H9 (cell line): ENCODE data around the gene FBP2. TPM values are rescaled to one million over a fixed set of nuclear protein-coding genes. Genes with fewer than 3 reads are reported as not detected.

ENCODE experiments used
- DNase-seq: peaks from one replicate; pipeline ENCODE4 v3.0.0-alpha.2; 2017
- H2AFZ ChIP-seq: one replicate; pipeline ENCODE4 v1.6.1; 2013; ENCODE audit warnings: mild to moderate bottlenecking, low read length, control low read depth, moderate library complexity
- H2AK5ac ChIP-seq: 2 replicates; pipeline ENCODE4 v1.6.1; 2013; ENCODE audit warnings: low read length, control low read depth, mixed read lengths; ENCODE audit not compliant: insufficient read length
- H2BK120ac ChIP-seq: one replicate; pipeline ENCODE4 v1.6.1; 2013; ENCODE audit warnings: low read depth, mild to moderate bottlenecking, low read length, control low read depth, inconsistent platforms; ENCODE audit not compliant: poor library complexity, severe bottlenecking
- H2BK12ac ChIP-seq: 2 replicates; pipeline ENCODE4 v1.6.1; 2013; ENCODE audit warnings: low read length, control low read depth, mixed read lengths, low read depth; ENCODE audit not compliant: insufficient read length
- H2BK15ac ChIP-seq: 2 replicates; pipeline ENCODE4 v1.6.1; 2013; ENCODE audit warnings: low read depth, low read length, control low read depth
- H2BK20ac ChIP-seq: one replicate; pipeline ENCODE4 v1.6.1; 2013; ENCODE audit warnings: low read depth, mild to moderate bottlenecking, low read length, control low read depth, inconsistent platforms; ENCODE audit not compliant: poor library complexity, severe bottlenecking
- H2BK5ac ChIP-seq: 2 replicates; pipeline ENCODE4 v1.6.1; 2013; ENCODE audit warnings: low read length, control low read depth, mixed read lengths; ENCODE audit not compliant: insufficient read length
- H3K14ac ChIP-seq: 2 replicates; pipeline ENCODE4 v1.6.1; 2013; ENCODE audit warnings: low read length, control low read depth; ENCODE audit not compliant: insufficient read depth
- H3K18ac ChIP-seq: 2 replicates; pipeline ENCODE4 v1.6.1; 2013; ENCODE audit warnings: low read depth, mild to moderate bottlenecking, mixed read lengths, low read length, control low read depth; ENCODE audit not compliant: insufficient read length
- H3K23ac ChIP-seq: 2 replicates; pipeline ENCODE4 v1.6.1; 2013; ENCODE audit warnings: low read length, control low read depth, mixed read lengths, low read depth; ENCODE audit not compliant: insufficient read length
- H3K23me2 ChIP-seq: 2 replicates; pipeline ENCODE4 v1.6.1; 2013; ENCODE audit warnings: low read depth, mild to moderate bottlenecking, mixed read lengths, low read length, control low read depth; ENCODE audit not compliant: insufficient read length, poor library complexity, severe bottlenecking
- H3K27ac ChIP-seq: 2 replicates; pipeline ENCODE4 v1.5.1; 2013; ENCODE audit warnings: low read length, control low read depth, mixed read lengths, low read depth; ENCODE audit not compliant: insufficient read length
- H3K27me3 ChIP-seq: 2 replicates; pipeline ENCODE4 v1.6.1; 2013; ENCODE audit warnings: low read length, control low read depth, inconsistent platforms; ENCODE audit not compliant: insufficient read depth
- H3K4ac ChIP-seq: 2 replicates; pipeline ENCODE4 v1.6.1; 2013; ENCODE audit warnings: low read depth, mild to moderate bottlenecking, control low read depth, inconsistent platforms, low read length, moderate library complexity
- H3K4me1 ChIP-seq: 2 replicates; pipeline ENCODE4 v1.6.1; 2013; ENCODE audit warnings: low read length, control low read depth, inconsistent platforms; ENCODE audit not compliant: insufficient read depth
- H3K4me2 ChIP-seq: 2 replicates; pipeline ENCODE4 v1.6.1; 2013; ENCODE audit warnings: low read length, control low read depth, mixed read lengths; ENCODE audit not compliant: insufficient read length, insufficient read depth
- H3K56ac ChIP-seq: 2 replicates; pipeline ENCODE4 v1.6.1; 2013; ENCODE audit warnings: low read depth, mild to moderate bottlenecking, mixed read lengths, low read length, control low read depth; ENCODE audit not compliant: insufficient read length
- H3K79me1 ChIP-seq: 2 replicates; pipeline ENCODE4 v1.6.1; 2013; ENCODE audit warnings: low read depth, mild to moderate bottlenecking, moderate library complexity, low read length, control low read depth, inconsistent platforms; ENCODE audit not compliant: insufficient read depth, poor library complexity, severe bottlenecking
- H3K79me2 ChIP-seq: 2 replicates; pipeline ENCODE4 v1.6.1; 2013; ENCODE audit warnings: low read length, control low read depth, inconsistent platforms; ENCODE audit not compliant: insufficient read depth
- H3K9ac ChIP-seq: 2 replicates; pipeline ENCODE4 v1.6.1; 2013; ENCODE audit warnings: low read length, control low read depth, mixed read lengths; ENCODE audit not compliant: insufficient read length; ENCODE audit errors: extremely low read depth
- H3K9me3 ChIP-seq: one replicate; pipeline ENCODE4 v1.6.1; 2013; ENCODE audit warnings: low read depth, low read length, inconsistent platforms; ENCODE audit not compliant: control insufficient read depth
- H3T11ph ChIP-seq: one replicate; pipeline ENCODE4 v1.6.1; 2013; ENCODE audit warnings: mild to moderate bottlenecking, low read length, control low read depth, inconsistent platforms
- H4K20me1 ChIP-seq: one replicate; pipeline ENCODE4 v1.6.1; 2013; ENCODE audit not compliant: control insufficient read depth, insufficient read length, insufficient read depth
- H4K5ac ChIP-seq: 2 replicates; pipeline ENCODE4 v1.6.1; 2013; ENCODE audit warnings: low read depth, mild to moderate bottlenecking, mixed read lengths, low read length, control low read depth; ENCODE audit not compliant: insufficient read length
- H4K8ac ChIP-seq: replicated peaks from 2 replicates; pipeline ENCODE4 v1.6.1; 2013; ENCODE audit warnings: low read length, control low read depth, mixed read lengths, low read depth; ENCODE audit not compliant: insufficient read length
- H4K91ac ChIP-seq: 2 replicates; pipeline ENCODE4 v1.6.1; 2013; ENCODE audit warnings: low read depth, mild to moderate bottlenecking, moderate library complexity, mixed read lengths, low read length, control low read depth; ENCODE audit not compliant: insufficient read length
- H3K27ac Mint-ChIP-seq, 3 experiments: 2 replicates in 2 of 3; 3 replicates in 1 of 3; pipeline ENCODE4 v1.8.0; 2020 to 2021; ENCODE audit warnings: mixed read lengths in 3 of 3, mild to moderate bottlenecking in 1 of 3, moderate library complexity in 1 of 3
- H3K27me3 Mint-ChIP-seq: 2 replicates; pipeline ENCODE4 v1.8.0; 2021; ENCODE audit warnings: low read depth, mild to moderate bottlenecking, moderate library complexity, mixed read lengths
- H3K36me3 Mint-ChIP-seq, 3 experiments: 2 replicates in 2 of 3; 3 replicates in 1 of 3; pipeline ENCODE4 v1.8.0; 2020 to 2021; ENCODE audit warnings: low read depth in 3 of 3, mixed read lengths in 3 of 3; ENCODE audit not compliant: insufficient read depth in 1 of 3
- H3K4me1 Mint-ChIP-seq, 2 experiments: 2 replicates each; pipeline ENCODE4 v1.8.0; 2020; ENCODE audit warnings: mixed read lengths in 2 of 2
- H3K4me3 Mint-ChIP-seq, 2 experiments: 2 replicates in 1 of 2; 3 replicates in 1 of 2; pipeline ENCODE4 v1.8.0; 2020 to 2021; ENCODE audit warnings: mild to moderate bottlenecking in 2 of 2, mixed read lengths in 2 of 2, moderate library complexity in 1 of 2
- H3K9me3 Mint-ChIP-seq, 2 experiments: 2 replicates in 1 of 2; 3 replicates in 1 of 2; pipeline ENCODE4 v1.8.0; 2020; ENCODE audit warnings: mild to moderate bottlenecking in 2 of 2, mixed read lengths in 2 of 2, moderate library complexity in 1 of 2
- CTCF ChIP-seq: fragments of 200-600 bp; sonication (generic); conservative IDR thresholded peaks from 3 replicates; pipeline ENCODE4 v1.8.0; 2021; ENCODE audit warnings: antibody characterized with exemption, mild to moderate bottlenecking
- WGBS: extraction: QIAGEN DNeasy Blood & Tissue Kit; methylation state at CpG from one replicate; pipeline ENCODE4 v1.1.7; 2013; ENCODE audit warnings: missing lambda C conversion rate, low lambda C conversion rate, mixed read lengths; ENCODE audit not compliant: insufficient read length; ENCODE audit errors: extremely low coverage; 5-methylcytosine and 5-hydroxymethylcytosine counted together
- total RNA-seq: library from RNA; stranded (reverse); gene quantifications from 2 replicates; pipeline ENCODE4 v1.2.1, GENCODE V29; 2021

FBP2 gene
- total RNA-seq, 1 experiment from 2014 or later = not detected

- H4K20me1 ChIP-seq = no peaks in the 10 kb centered on the region
- H3K36me3 Mint-ChIP-seq = no peaks in the 10 kb centered on the region
Observed at GRCh38 chr9:94577571-94577970, 16.1 kb downstream of the FBP2 start.

More at GRCh38 chr9:94577571-94577970, 16.1 kb downstream of the FBP2 start:
- H2AK5ac ChIP-seq = no peak overlapping the region
- no peak overlapping the region for H3K23ac ChIP-seq
- no peak overlapping the region for H3K9ac ChIP-seq
- H3K27ac ChIP-seq = no peak overlapping the region
- H3K4me1 ChIP-seq = no peaks in the 10 kb centered on the region
- no CpG with 5 or more reads among the region's 2 CpGs for WGBS
- no peak overlapping the region for H3K18ac ChIP-seq
- H3K4ac ChIP-seq = no peak overlapping the region
- Mint-ChIP-seq H3K4me1 (no peaks in the 10 kb centered on the region), H3K27me3 (peaks cover 1% of the 10 kb centered on the region; the same call in 1 of the 2 replicates), H3K9me3 (peaks cover 3 to 4% of the 10 kb centered on the region in 2 experiments; a peak in 3 of 5 replicates), H3K4me3 (no peak overlapping the region), H3K27ac (no peak overlapping the region)
- no peak overlapping the region for H3K14ac ChIP-seq
- H3K4me2 ChIP-seq = no peak overlapping the region
- H2BK20ac ChIP-seq = no peak overlapping the region
- no peak overlapping the region for H2BK15ac ChIP-seq
- DNase-seq = no peak
- no peak overlapping the region for H4K8ac ChIP-seq
- no peaks in the 10 kb centered on the region for H3K79me1 ChIP-seq
- no peaks in the 10 kb centered on the region for H3K79me2 ChIP-seq
- H4K5ac ChIP-seq = no peak overlapping the region
- H4K91ac ChIP-seq = no peak overlapping the region
- H2BK5ac ChIP-seq = no peak overlapping the region
- H2AFZ ChIP-seq = no peak overlapping the region
- H2BK12ac ChIP-seq = no peak overlapping the region
- no peak overlapping the region for H3K56ac ChIP-seq
- H2BK120ac ChIP-seq = no peak overlapping the region
- H3K23me2 ChIP-seq = no peaks in the 10 kb centered on the region
- no peaks in the 10 kb centered on the region for H3K9me3 ChIP-seq
- no peaks in the 10 kb centered on the region for H3K27me3 ChIP-seq
- H3T11ph ChIP-seq = no peak overlapping the region
- TF ChIP-seq CTCF = no peak
